Stomach smooth muscle (tissue), 2 donors: Measurements from ENCODE around the gene MCOLN3.

ENCODE experiments used
- H3K27ac ChIP-seq: one replicate; pipeline ENCODE4 v1.7.0; 2013; ENCODE audit warnings: mild to moderate bottlenecking, low read length, inconsistent platforms
- H3K27me3 ChIP-seq, 2 donors: one replicate each; pipeline ENCODE4 v1.7.0; 2013; ENCODE audit warnings: low read length in 2 of 2; ENCODE audit not compliant: insufficient read depth in 2 of 2, control insufficient read depth in 1 of 2
- H3K36me3 ChIP-seq, 2 donors: one replicate each; pipeline ENCODE4 v1.7.0; 2013; ENCODE audit warnings: low read length in 2 of 2; ENCODE audit not compliant: control insufficient read depth in 2 of 2, insufficient read depth in 2 of 2
- H3K4me1 ChIP-seq: one replicate; pipeline ENCODE4 v1.7.0; 2013; ENCODE audit warnings: low read length; ENCODE audit not compliant: control insufficient read depth, insufficient read depth
- H3K4me3 ChIP-seq, 2 donors: one replicate each; pipeline ENCODE4 v1.7.0; 2013; ENCODE audit warnings: low read length in 2 of 2
- H3K9ac ChIP-seq, 2 donors: one replicate each; pipeline ENCODE4 v1.7.0; 2013; ENCODE audit warnings: low read length in 2 of 2, mild to moderate bottlenecking in 1 of 2
- H3K9me3 ChIP-seq, 2 donors: one replicate each; pipeline ENCODE4 v1.7.0; 2013; ENCODE audit warnings: low read length in 2 of 2; ENCODE audit not compliant: control insufficient read depth in 2 of 2
- donor health status: healthy.
- donor health status: Pancreatic carcinoma.

Gene MCOLN3

DNA sequence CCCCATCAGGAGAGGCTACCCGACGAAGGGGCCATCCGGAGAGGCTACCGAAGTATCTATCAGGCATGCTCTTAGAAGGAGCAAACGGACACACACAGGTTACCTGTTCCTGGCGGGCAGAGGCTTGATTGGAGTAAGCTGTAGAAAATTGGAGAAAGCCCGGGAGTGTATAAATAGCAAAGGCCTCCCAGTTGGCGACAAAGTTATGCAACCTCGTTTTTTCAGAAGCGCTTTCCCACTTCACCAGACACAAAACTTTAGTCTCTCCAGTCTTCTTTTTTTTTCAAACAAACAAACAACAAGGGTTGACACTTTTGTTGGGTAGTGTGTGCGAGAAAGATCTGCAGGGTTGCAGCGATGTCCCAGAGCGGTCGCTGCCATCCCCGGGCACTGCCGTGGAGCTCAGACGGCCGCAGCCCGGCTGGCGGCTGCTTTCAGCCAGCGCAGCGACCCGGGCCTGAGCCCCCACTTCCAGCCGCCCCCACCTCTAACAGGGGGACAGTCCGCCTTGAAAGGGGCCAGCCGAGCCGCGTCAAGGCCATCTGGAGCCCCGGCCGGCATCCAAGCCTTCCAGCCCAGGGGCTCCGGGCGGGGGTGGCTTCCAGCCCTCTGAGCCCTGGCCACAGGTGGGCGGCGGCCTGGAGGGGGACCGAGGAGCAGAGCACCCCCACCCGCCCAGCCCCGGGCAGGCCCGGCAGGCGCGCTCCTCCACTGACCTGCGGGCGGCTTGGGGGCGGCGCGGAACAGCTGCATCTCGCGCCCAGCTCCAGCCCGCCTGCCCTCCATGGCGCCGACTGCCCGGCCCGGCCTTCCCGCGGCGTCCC, 616 bp downstream of the MCOLN3 start:
- Histone ChIP-seq H3K9ac (no peak overlapping the region), H3K27ac (no peak overlapping the region), H3K4me3 (peak overlapping the region in 1 of 2 donors; percentile 64)

DNA sequence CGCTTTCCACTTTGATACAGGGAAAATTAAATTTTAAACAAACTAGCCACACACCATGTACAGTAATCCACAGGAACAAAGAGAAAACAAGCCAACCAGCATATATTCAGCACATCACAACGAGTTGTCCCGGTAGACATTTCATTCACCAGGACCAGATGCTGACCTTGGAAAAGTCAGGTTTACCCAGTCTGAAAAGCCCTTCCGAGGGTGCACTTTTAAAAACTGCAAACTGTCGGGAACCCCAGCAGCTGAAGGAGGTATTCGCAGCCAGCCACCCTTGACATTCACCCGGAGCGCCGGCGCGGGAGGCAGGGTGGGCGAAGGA, 1.2 kb downstream of the MCOLN3 start:
- no peak overlapping the region for H3K27ac ChIP-seq
- H3K36me3 ChIP-seq, result no peaks in the 10 kb centered on the region
- no peak overlapping the region for H3K9ac ChIP-seq
- H3K27me3 ChIP-seq, result peaks cover 31 to 42% of the 10 kb centered on the region in 2 donors
- H3K4me3 ChIP-seq, result peak overlapping the region in 1 of 2 donors; percentile 64
- no peaks in the 10 kb centered on the region for H3K9me3 ChIP-seq
- peaks cover 9% of the 10 kb centered on the region for H3K4me1 ChIP-seq

More for the DNA sequence above, 616 bp downstream of the MCOLN3 start:
- Histone ChIP-seq H3K9me3 (no peaks in the 10 kb centered on the region), H3K36me3 (no peaks in the 10 kb centered on the region), H3K27me3 (peaks cover 31 to 42% of the 10 kb centered on the region in 2 donors), H3K4me1 (peaks cover 9% of the 10 kb centered on the region)

DNA sequence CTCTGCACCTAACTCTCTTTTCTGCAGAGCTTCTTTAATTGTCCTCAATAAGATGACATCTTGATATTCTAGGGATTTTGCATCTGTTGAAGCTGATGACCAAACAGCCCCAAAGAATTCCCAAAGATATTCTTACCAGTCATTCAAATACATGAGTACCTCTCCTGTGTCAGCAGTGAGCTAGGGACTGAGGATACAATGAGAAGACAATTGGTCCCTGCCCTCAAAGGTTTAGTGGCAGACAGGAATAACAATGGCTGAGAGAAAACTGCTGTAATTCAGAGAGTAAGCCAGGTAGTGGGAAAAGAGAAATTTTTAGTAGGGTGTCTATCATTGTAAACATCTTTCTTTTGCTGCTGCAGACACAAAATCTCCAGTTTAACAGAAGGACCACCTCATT, 5.9 kb downstream of the MCOLN3 start:
- H3K4me3 ChIP-seq, result no peak overlapping the region
- peaks cover 9 to 16% of the 10 kb centered on the region in 2 donors for H3K27me3 ChIP-seq
- H3K36me3 ChIP-seq, result no peaks in the 10 kb centered on the region

GRCh38 chr1:85041793-85042192, 6.5 kb downstream of the MCOLN3 start:
- Histone ChIP-seq H3K9me3 (no peaks in the 10 kb centered on the region), H3K27ac (no peak overlapping the region), H3K36me3 (no peaks in the 10 kb centered on the region), H3K27me3 (peaks cover 4 to 11% of the 10 kb centered on the region in 2 donors), H3K9ac (no peak overlapping the region), H3K4me1 (no peaks in the 10 kb centered on the region), H3K4me3 (no peak overlapping the region)

More for the DNA sequence above, 5.9 kb downstream of the MCOLN3 start:
- no peak overlapping the region for H3K27ac ChIP-seq
- no peaks in the 10 kb centered on the region for H3K9me3 ChIP-seq
- no peaks in the 10 kb centered on the region for H3K4me1 ChIP-seq
- no peak overlapping the region for H3K9ac ChIP-seq

- Histone ChIP-seq H3K27ac (no peak overlapping the region), H3K36me3 (no peaks in the 10 kb centered on the region), H3K27me3 (no peaks in the 10 kb centered on the region)
Measured at GRCh38 chr1:85033221-85033620, 15.1 kb downstream of the MCOLN3 start.

DNA sequence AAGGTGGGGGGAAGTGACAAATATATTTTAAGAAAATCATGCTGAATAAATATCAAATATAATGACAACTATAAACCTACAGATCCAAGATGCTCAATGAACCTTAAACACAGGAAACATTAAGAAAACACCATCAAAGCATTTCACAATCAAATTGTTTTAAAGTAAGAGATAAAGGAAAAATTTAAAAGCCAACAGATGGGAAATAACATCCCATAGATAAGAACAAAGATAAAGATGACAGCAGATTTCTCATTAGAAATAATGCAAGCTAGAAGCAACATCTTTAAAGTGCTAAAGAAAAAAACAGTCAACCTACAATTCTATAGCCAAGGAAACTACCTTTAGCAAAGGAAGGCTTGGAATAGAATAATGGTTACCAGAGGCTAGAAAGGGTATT, 17.8 kb downstream of the MCOLN3 start:
- H3K4me3 ChIP-seq, result no peak overlapping the region
- no peaks in the 10 kb centered on the region for H3K9me3 ChIP-seq
- no peaks in the 10 kb centered on the region for H3K4me1 ChIP-seq
- H3K9ac ChIP-seq, result no peak overlapping the region
- no peaks in the 10 kb centered on the region for H3K36me3 ChIP-seq
- H3K27ac ChIP-seq, result no peak overlapping the region
- no peaks in the 10 kb centered on the region for H3K27me3 ChIP-seq

More at GRCh38 chr1:85033221-85033620, 15.1 kb downstream of the MCOLN3 start:
- Histone ChIP-seq H3K4me3 (no peak overlapping the region), H3K9me3 (no peaks in the 10 kb centered on the region), H3K9ac (no peak overlapping the region), H3K4me1 (no peaks in the 10 kb centered on the region)

GRCh38 chr1:85028151-85028550, 20.1 kb downstream of the MCOLN3 start:
- H3K4me3 ChIP-seq, result no peak overlapping the region
- H3K9ac ChIP-seq, result no peak overlapping the region
- no peak overlapping the region for H3K27ac ChIP-seq
- H3K9me3 ChIP-seq, result no peaks in the 10 kb centered on the region
- no peaks in the 10 kb centered on the region for H3K27me3 ChIP-seq
- H3K36me3 ChIP-seq, result no peaks in the 10 kb centered on the region
- H3K4me1 ChIP-seq, result no peaks in the 10 kb centered on the region

DNA sequence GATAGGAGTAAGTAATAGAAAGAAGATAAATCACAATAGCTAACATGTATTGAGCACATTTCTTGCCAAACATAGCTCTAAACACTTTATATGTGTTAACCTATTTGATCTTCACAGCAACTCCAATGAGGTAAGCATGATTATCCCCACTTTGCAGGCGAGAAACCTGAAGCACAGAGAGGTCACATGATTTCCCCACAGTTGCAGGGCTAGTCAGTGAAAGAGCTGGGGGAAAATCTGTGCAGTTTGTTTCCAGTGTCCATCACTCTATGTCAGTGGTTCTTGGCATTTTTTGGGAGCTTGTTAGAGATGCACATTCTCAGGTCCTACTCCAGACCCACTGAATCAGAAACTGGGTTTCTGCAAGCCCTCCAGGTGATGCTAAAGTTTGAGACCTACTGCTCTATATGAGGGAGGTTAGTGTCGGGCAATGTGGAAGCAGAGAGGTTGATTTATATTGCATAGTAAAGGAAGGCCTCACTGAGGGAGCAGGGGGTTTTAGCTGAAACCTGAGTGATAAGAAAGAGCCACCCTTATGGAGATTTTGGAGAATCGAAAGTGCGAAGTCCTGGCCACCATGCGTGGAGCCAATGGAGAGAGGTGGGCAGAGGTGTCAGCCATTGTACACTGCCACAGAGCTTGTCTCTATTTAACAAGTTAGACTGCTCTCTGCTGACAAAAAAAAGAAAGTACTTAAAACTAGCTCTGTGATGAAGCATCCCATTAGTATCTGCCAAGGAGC, 20.9 kb downstream of the MCOLN3 start:
- Histone ChIP-seq H3K27ac (no peak overlapping the region), H3K9ac (no peak overlapping the region), H3K36me3 (no peaks in the 10 kb centered on the region), H3K9me3 (no peaks in the 10 kb centered on the region), H3K4me1 (no peaks in the 10 kb centered on the region), H3K4me3 (no peak overlapping the region), H3K27me3 (no peaks in the 10 kb centered on the region)

DNA sequence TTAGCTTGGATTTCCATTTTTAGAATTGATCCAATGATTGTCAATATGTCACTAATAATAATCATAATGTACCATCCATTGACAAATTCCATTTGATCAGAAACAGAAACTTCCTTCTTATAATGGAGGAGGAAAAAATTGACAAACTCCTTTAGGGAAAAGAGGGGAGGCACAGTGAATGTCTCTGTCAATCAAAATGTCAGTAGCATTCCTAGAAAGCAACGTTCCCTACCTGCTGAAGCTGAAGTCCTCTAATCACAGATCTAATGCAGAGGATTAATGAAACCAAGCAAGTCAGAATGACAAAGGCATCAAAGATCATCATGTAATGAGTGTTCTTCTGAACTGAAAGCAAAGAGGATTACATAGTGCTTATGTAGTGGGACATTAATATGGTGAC, 22.4 kb downstream of the MCOLN3 start:
- H3K27ac ChIP-seq, result no peak overlapping the region
- no peaks in the 10 kb centered on the region for H3K4me1 ChIP-seq
- H3K9me3 ChIP-seq, result no peaks in the 10 kb centered on the region
- H3K9ac ChIP-seq, result no peak overlapping the region
- H3K36me3 ChIP-seq, result no peaks in the 10 kb centered on the region
- no peak overlapping the region for H3K4me3 ChIP-seq
- H3K27me3 ChIP-seq, result no peaks in the 10 kb centered on the region

DNA sequence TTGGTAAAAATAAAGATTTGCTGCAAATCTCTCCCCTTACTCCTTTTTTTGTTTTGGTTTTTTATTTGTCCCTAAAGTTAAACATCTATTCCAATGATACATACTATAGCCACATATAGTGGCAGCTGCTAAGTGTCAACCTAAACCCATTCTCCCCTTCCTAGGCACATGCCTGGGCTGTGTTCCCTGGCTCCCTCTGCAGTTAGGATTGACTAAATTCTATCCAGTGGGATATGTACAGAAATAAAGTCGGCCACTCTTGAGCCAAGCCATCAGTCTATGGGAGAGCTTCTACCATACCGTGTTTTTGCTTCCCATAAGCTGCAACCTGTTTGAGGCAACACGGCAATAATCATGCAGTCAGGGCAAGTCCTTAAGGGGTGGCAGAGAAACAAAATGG, 23.6 kb downstream of the MCOLN3 start:
- no peaks in the 10 kb centered on the region for H3K4me1 ChIP-seq
- no peaks in the 10 kb centered on the region for H3K36me3 ChIP-seq
- no peaks in the 10 kb centered on the region for H3K9me3 ChIP-seq
- H3K27me3 ChIP-seq, result no peaks in the 10 kb centered on the region
- no peak overlapping the region for H3K4me3 ChIP-seq
- H3K27ac ChIP-seq, result no peak overlapping the region
- H3K9ac ChIP-seq, result no peak overlapping the region

GRCh38 chr1:85022700-85023099, 25.6 kb downstream of the MCOLN3 start:
- Histone ChIP-seq H3K27me3 (no peaks in the 10 kb centered on the region), H3K36me3 (no peaks in the 10 kb centered on the region), H3K27ac (no peak overlapping the region), H3K4me3 (no peak overlapping the region), H3K9me3 (no peaks in the 10 kb centered on the region), H3K4me1 (no peaks in the 10 kb centered on the region), H3K9ac (no peak overlapping the region)
